HepG2 (cell line): ENCODE measurements around the gene MTCL1.

ENCODE experiments used
- CBX5 ChIP-seq: sonication (generic); formaldehyde crosslinking; IDR thresholded peaks from 2 replicates; pipeline ENCODE4 v1.4.0; 2020; ENCODE audit warnings: missing genetic modification reagents, borderline replicate concordance
- ELF4 ChIP-seq: sonication (generic); formaldehyde crosslinking; IDR thresholded peaks from 2 replicates; pipeline ENCODE4 v1.5.0; 2020; ENCODE audit warnings: missing genetic modification reagents, mild to moderate bottlenecking, moderate library complexity, borderline replicate concordance
- GABPA ChIP-seq, 2 experiments: IDR thresholded peaks; 2 replicates each; pipeline ENCODE4 v1.6.1; 2011 to 2016; ENCODE audit warnings: low read depth in 2 of 2, low read length in 1 of 2, missing biosample characterization in 1 of 2, missing genetic modification characterization in 1 of 2
- PCBP2 ChIP-seq: fragments of 200-400 bp; formaldehyde crosslinking; optimal IDR thresholded peaks from 2 replicates; pipeline ENCODE3; 2018; ENCODE audit warnings: low read length, low read depth; ENCODE audit not compliant: poor library complexity, severe bottlenecking
- RBM22 ChIP-seq: fragments of 200-400 bp; formaldehyde crosslinking; optimal IDR thresholded peaks from 2 replicates; pipeline ENCODE3; 2017; ENCODE audit warnings: mild to moderate bottlenecking, low read length, moderate library complexity
- SCMH1 ChIP-seq: sonication (generic); formaldehyde crosslinking; IDR thresholded peaks from 2 replicates; pipeline ENCODE4 v1.9.0; 2021; ENCODE audit warnings: missing genetic modification reagents, mild to moderate bottlenecking, borderline replicate concordance
- STAT5B ChIP-seq: sonication (generic); formaldehyde crosslinking; IDR thresholded peaks from 2 replicates; pipeline ENCODE4 v1.4.0; 2020; ENCODE audit warnings: missing genetic modification reagents
- TF ChIP-seq, protein P1 (sequence below): sonication (generic); formaldehyde crosslinking; IDR thresholded peaks from 2 replicates; pipeline ENCODE4 v1.5.0; 2020; ENCODE audit warnings: mild to moderate bottlenecking, missing genetic modification reagents, moderate library complexity
- TF ChIP-seq, protein P2 (sequence below): sonication (generic); formaldehyde crosslinking; IDR thresholded peaks from 2 replicates; pipeline ENCODE4 v1.4.0; 2020; ENCODE audit warnings: low read depth, missing genetic modification reagents
- TF ChIP-seq, protein P3 (sequence below): sonication (generic); formaldehyde crosslinking; IDR thresholded peaks from 2 replicates; pipeline ENCODE4 v1.5.1; 2020; ENCODE audit warnings: missing genetic modification reagents, mild to moderate bottlenecking, borderline replicate concordance
- TF ChIP-seq, protein P4 (sequence below): sonication (generic); formaldehyde crosslinking; IDR thresholded peaks from 2 replicates; pipeline ENCODE4 v1.4.0; 2020; ENCODE audit warnings: missing genetic modification reagents, mild to moderate bottlenecking, borderline replicate concordance
- TF ChIP-seq, protein P5 (sequence below): sonication (generic); formaldehyde crosslinking; IDR thresholded peaks from 2 replicates; pipeline ENCODE4 v1.5.0; 2020; ENCODE audit warnings: mild to moderate bottlenecking, missing genetic modification reagents

DNA sequence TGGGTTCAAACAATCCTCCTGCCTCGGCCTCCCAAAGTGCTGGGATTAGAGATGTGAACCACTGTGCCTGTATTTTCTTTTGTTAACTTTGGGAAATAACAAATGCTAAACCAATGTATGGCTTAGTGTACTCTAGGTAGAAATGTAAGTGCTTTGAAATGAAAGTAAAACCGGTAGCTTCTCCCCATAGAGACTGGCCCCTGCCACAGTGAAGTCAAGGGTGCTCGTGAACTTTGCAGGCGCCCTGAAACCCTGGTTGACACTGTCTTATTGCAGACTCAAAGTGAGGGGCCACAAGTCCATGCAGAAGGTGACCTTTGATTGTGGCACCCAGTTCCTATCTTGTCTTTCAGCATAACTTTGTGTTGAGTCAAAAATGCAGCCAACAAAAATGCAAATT lies 24.2 kb upstream of the MTCL1 start:
- TF ChIP-seq GABPA (IDR thresholded peaks at IDR 0.05; ENCODE audit: low read depth, low read length) (no peak), GABPA (CRISPR knock-in tag; IDR thresholded peaks at IDR 0.05; ENCODE audit: low read depth) (no peak), CBX5 (no peak), RBM22 (no peak), STAT5B (no peak), SCMH1 (CRISPR knock-in tag) (no peak), ELF4 (CRISPR knock-in tag) (no peak), PCBP2 (no peak)
- TF ChIP-seq, protein P1, sequence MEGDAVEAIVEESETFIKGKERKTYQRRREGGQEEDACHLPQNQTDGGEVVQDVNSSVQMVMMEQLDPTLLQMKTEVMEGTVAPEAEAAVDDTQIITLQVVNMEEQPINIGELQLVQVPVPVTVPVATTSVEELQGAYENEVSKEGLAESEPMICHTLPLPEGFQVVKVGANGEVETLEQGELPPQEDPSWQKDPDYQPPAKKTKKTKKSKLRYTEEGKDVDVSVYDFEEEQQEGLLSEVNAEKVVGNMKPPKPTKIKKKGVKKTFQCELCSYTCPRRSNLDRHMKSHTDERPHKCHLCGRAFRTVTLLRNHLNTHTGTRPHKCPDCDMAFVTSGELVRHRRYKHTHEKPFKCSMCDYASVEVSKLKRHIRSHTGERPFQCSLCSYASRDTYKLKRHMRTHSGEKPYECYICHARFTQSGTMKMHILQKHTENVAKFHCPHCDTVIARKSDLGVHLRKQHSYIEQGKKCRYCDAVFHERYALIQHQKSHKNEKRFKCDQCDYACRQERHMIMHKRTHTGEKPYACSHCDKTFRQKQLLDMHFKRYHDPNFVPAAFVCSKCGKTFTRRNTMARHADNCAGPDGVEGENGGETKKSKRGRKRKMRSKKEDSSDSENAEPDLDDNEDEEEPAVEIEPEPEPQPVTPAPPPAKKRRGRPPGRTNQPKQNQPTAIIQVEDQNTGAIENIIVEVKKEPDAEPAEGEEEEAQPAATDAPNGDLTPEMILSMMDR (CRISPR knock-in tag), result no peak
- TF ChIP-seq, protein P2, sequence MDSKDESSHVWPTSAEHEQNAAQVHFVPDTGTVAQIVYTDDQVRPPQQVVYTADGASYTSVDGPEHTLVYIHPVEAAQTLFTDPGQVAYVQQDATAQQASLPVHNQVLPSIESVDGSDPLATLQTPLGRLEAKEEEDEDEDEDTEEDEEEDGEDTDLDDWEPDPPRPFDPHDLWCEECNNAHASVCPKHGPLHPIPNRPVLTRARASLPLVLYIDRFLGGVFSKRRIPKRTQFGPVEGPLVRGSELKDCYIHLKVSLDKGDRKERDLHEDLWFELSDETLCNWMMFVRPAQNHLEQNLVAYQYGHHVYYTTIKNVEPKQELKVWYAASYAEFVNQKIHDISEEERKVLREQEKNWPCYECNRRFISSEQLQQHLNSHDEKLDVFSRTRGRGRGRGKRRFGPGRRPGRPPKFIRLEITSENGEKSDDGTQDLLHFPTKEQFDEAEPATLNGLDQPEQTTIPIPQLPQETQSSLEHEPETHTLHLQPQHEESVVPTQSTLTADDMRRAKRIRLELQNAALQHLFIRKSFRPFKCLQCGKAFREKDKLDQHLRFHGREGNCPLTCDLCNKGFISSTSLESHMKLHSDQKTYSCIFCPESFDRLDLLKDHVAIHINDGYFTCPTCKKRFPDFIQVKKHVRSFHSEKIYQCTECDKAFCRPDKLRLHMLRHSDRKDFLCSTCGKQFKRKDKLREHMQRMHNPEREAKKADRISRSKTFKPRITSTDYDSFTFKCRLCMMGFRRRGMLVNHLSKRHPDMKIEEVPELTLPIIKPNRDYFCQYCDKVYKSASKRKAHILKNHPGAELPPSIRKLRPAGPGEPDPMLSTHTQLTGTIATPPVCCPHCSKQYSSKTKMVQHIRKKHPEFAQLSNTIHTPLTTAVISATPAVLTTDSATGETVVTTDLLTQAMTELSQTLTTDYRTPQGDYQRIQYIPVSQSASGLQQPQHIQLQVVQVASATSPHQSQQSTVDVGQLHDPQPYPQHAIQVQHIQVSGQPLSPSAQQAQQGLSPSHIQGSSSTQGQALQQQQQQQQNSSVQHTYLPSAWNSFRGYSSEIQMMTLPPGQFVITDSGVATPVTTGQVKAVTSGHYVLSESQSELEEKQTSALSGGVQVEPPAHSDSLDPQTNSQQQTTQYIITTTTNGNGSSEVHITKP, result no peak
- TF ChIP-seq, protein P3, sequence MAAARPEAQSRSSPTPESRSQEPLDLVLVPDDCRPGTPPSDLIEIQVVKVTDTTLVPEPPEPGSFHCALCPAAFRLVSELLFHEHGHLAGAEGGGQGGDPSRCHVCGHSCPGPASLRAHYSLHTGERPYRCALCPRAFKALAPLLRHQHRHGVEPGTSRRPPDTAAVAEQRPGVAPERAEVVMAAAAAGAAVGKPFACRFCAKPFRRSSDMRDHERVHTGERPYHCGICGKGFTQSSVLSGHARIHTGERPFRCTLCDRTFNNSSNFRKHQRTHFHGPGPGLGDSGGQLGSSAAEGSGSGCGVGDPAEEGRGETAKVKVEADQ (CRISPR knock-in tag), result no peak
- TF ChIP-seq, protein P4, sequence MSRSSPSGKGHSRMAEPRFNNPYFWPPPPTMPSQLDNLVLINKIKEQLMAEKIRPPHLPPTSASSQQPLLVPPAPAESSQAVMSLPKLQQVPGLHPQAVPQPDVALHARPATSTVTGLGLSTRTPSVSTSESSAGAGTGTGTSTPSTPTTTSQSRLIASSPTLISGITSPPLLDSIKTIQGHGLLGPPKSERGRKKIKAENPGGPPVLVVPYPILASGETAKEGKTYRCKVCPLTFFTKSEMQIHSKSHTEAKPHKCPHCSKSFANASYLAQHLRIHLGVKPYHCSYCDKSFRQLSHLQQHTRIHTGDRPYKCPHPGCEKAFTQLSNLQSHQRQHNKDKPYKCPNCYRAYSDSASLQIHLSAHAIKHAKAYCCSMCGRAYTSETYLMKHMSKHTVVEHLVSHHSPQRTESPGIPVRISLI (CRISPR knock-in tag), result no peak
- TF ChIP-seq, protein P5, sequence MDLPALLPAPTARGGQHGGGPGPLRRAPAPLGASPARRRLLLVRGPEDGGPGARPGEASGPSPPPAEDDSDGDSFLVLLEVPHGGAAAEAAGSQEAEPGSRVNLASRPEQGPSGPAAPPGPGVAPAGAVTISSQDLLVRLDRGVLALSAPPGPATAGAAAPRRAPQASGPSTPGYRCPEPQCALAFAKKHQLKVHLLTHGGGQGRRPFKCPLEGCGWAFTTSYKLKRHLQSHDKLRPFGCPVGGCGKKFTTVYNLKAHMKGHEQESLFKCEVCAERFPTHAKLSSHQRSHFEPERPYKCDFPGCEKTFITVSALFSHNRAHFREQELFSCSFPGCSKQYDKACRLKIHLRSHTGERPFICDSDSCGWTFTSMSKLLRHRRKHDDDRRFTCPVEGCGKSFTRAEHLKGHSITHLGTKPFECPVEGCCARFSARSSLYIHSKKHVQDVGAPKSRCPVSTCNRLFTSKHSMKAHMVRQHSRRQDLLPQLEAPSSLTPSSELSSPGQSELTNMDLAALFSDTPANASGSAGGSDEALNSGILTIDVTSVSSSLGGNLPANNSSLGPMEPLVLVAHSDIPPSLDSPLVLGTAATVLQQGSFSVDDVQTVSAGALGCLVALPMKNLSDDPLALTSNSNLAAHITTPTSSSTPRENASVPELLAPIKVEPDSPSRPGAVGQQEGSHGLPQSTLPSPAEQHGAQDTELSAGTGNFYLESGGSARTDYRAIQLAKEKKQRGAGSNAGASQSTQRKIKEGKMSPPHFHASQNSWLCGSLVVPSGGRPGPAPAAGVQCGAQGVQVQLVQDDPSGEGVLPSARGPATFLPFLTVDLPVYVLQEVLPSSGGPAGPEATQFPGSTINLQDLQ (CRISPR knock-in tag), result no peak
